ENCODE measurements around the gene TSPAN14.
"Not testable (repeated sequence)": the region's sequence is repeated elsewhere in the genome, so short reads cannot be mapped to it uniquely, and the experiment has no call there.

Gene TSPAN14

DNA sequence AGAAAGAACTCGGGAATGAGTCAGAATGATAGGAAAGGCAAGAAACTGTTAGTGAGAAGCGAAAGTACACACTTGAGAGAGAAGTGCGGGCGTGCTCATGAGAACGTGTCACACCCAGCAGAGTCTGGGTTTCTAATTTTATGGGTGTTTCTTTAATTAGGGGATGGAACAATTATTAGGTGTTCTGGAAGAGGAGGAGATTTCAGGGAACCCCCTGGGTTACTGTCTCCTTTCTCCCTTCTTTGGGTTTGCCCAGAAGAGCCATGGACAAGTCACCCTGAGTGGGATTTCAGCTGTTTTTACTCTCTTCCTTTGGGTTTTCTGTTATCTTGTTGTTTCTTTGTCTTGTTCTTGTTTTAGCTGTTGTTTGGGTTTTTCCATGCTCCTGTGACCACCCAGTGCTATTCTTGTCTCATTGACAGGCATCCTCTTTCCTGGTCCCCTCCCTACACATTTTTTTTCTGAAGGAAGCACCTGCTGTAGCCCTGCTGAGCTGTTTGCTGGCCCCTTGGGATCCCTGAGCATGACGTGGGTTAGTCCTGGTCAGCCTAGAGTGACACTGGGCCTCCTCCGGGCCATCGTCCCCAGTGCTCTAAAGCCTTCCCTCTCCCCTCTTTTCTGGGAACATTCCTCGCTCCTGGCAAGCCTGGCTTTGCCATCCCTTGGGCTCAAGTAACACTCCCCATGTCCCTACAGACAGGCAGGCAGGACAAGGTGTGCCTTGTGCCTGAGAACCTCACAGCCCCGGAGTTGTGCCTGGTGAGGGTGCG lies 87.1 kb downstream of the TSPAN14 start:
- no peak overlapping the region for H3K4me3 ChIP-seq (ENCODE audit: low read depth, low read length)
- in situ Hi-C loops (cut with HindIII; ENCODE audit: low sequenced_read_pairs): no loop called here
- TF ChIP-seq, protein P1, sequence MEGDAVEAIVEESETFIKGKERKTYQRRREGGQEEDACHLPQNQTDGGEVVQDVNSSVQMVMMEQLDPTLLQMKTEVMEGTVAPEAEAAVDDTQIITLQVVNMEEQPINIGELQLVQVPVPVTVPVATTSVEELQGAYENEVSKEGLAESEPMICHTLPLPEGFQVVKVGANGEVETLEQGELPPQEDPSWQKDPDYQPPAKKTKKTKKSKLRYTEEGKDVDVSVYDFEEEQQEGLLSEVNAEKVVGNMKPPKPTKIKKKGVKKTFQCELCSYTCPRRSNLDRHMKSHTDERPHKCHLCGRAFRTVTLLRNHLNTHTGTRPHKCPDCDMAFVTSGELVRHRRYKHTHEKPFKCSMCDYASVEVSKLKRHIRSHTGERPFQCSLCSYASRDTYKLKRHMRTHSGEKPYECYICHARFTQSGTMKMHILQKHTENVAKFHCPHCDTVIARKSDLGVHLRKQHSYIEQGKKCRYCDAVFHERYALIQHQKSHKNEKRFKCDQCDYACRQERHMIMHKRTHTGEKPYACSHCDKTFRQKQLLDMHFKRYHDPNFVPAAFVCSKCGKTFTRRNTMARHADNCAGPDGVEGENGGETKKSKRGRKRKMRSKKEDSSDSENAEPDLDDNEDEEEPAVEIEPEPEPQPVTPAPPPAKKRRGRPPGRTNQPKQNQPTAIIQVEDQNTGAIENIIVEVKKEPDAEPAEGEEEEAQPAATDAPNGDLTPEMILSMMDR (IDR thresholded peaks at IDR 0.05; ENCODE audit: low read depth, low read length): no peak
- DNase-seq (ENCODE audit: low read depth, low spot score): no peak

DNA sequence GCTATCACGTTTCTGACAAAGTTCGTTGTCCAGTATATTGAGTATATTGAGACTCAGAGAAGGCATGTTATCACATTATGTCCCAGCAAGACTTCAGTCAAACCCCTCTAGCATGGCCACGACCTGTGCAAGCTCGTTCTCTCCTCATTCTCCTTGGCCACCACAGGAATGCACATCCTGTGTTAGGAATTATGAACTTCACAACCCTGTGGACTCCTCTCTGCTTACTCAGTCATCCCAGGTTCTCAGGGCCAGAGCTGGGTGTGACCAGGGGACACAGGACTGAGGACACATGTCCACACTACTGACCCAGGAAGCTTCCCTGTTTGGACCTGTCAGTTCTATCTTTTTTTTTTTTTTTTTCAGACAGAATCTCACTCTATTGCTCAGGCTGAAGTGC lies 87.9 kb downstream of the TSPAN14 start:
- no peak for DNase-seq (ENCODE audit: low read depth, low spot score)
- TF ChIP-seq, protein P1 (IDR thresholded peaks at IDR 0.05; ENCODE audit: low read depth, low read length): no peak
- H3K4me3 ChIP-seq (ENCODE audit: low read depth, low read length): no peak overlapping the region
- in situ Hi-C loops (cut with HindIII; ENCODE audit: low sequenced_read_pairs): no loop called here

DNA sequence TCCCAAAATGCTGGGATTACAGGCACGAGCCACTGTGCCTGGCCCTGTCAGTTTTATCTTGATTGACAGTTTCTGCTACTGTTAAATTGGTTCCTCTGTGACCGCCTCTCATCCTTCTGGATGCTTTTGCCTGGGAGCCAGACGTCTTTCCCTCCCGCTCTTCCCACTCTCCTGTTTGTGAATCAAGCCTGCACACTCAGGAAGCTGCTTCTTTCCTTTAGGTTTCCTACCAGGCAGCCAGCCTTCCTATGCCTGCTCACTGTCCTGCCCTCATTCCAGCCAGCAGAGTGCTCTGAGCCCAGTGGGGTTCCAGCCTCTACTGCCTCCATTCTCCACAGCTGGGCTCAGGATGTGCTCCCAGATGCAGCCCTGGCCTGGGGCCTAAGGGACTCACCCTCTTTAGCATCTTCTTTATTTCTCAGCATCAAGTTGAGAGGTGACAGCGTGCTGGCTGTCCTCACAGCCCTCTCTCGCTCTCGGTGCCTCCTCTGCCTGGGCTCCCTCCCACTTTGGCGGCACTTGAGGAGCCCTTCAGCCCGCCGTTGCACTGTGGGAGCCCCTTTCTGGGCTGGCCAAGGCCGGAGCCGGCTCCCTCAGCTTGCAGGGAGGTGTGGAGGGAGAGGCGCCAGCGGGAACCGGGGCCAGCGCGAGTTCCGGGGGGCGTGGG lies 88.7 kb downstream of the TSPAN14 start:
- no peak overlapping the region for H3K4me3 ChIP-seq (ENCODE audit: low read depth, low read length)
- TF ChIP-seq, protein P1 (IDR thresholded peaks at IDR 0.05; ENCODE audit: low read depth, low read length): no peak
- in situ Hi-C loops (cut with HindIII; ENCODE audit: low sequenced_read_pairs): no loop called here
- no peak for DNase-seq (ENCODE audit: low read depth, low spot score)

DNA sequence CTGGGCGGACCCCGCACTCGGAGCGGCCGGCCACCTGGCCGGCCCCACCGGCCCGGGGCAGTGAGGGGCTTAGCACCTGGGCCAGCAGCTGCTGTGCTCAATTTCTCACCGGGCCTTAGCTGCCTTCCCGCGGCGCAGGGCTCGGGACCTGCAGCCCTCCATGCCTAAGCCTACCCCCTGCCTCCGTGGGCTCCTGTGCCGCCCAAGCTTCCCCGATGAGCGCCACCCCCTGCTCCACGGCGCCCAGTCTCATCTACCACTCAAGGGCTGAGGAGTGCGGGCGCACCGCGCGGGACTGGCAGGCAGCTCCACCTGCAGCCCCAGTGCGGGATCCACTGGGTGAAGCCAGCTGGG lies 89.2 kb downstream of the TSPAN14 start:
- H3K4me3 ChIP-seq (ENCODE audit: low read depth, low read length); in situ Hi-C loops (cut with HindIII; ENCODE audit: low sequenced_read_pairs); DNase-seq (ENCODE audit: low read depth, low spot score): not testable (repeated sequence)

DNA sequence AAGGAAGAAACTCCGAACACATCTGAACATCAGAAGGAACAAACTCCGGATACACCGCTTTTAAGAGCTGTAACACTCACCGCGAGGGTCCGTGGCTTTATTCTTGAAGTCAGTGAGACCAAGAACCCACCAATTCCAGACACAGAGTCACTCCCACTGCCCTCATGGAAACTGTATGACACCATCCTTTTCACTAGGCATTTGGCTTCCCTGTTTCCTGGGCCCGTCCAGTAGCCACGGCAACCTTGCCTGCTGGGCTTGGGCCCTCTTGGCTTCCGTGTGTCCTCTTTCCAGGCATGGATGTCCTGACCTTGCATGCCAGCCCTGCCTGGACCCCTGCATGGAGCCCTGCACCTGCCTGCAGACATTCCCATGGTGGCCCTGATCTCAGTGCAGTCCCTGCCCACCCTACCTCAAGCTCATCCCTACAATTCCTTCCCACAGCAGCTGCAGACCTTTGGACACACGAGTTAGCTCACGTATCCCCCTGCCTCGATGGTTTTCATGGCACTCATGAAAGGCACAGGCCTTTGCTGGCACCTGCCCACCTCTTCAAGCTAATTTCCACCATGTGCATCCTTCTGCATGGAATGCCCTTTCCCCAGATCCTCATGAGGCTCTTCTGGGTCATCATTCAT lies 90.3 kb downstream of the TSPAN14 start:
- no peak overlapping the region for H3K4me3 ChIP-seq (ENCODE audit: low read depth, low read length)
- in situ Hi-C loops (cut with HindIII; ENCODE audit: low sequenced_read_pairs): no loop called here
- no peak for DNase-seq (ENCODE audit: low read depth, low spot score)

DNA sequence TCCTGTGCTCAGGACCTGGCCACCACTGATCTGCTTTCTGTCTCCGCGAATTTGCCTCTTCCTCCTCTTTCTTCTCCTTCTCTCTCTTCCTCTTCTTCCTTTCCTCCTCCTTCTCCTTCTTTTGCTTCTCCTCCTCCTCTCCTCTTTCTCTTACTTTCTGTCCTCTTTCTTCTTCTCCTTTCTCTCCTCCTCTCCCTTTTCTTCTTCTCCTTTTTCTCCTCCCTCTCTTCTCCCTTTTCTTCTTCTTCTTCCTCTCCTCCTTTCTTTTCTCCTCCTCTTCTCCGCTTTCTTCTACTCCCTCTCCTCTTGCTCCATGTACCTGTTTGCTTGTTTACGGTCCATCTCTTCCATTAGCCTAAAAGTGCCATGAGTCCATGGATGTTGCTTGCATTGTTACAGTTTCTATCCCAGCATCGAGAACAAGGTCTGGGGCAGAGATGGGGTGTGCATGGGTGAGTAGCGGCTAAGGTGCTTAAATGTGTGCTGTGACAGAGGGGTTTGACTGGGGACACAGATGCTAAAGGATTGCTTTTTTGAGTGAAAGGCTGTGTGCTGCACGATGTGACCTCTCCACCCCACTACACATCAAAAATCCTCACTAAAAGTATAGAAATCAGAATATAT lies 91.3 kb downstream of the TSPAN14 start:
- in situ Hi-C loops (cut with HindIII; ENCODE audit: low sequenced_read_pairs): no loop called here
- no peak for DNase-seq (ENCODE audit: low read depth, low spot score)
- H3K4me3 ChIP-seq (ENCODE audit: low read depth, low read length): no peak overlapping the region
- TF ChIP-seq, protein P1 (IDR thresholded peaks at IDR 0.05; ENCODE audit: low read depth, low read length): no peak

More for the DNA sequence above, 90.3 kb downstream of the TSPAN14 start:
- TF ChIP-seq, protein P1 (IDR thresholded peaks at IDR 0.05; ENCODE audit: low read depth, low read length): no peak
